Suprapubic skin (tissue), 4 donors: ENCODE measurements around the gene FUOM. TPM values are rescaled to one million over a fixed set of nuclear protein-coding genes. Genes with fewer than 3 reads are reported as not detected.
A peak's percentile ranks its signal among the peaks of the same experiment; 100 is the strongest.

ENCODE experiments used
- DNase-seq, 2 donors: peaks; one replicate each; pipeline ENCODE4 v3.0.0-alpha.2; 2019; ENCODE audit warnings: low spot score in 2 of 2
- H3K27ac ChIP-seq: fragments of 200-600 bp; sonication (generic); one replicate; pipeline ENCODE4 v1.5.1; 2019
- H3K27me3 ChIP-seq: fragments of 200-600 bp; sonication (generic); one replicate; pipeline ENCODE4 v1.5.1; 2019
- H3K36me3 ChIP-seq: fragments of 200-600 bp; sonication (generic); one replicate; pipeline ENCODE4 v1.5.1; 2019
- H3K4me1 ChIP-seq: fragments of 200-600 bp; sonication (generic); one replicate; pipeline ENCODE4 v1.5.1; 2019
- H3K4me3 ChIP-seq: fragments of 200-600 bp; sonication (generic); one replicate; pipeline ENCODE4 v1.5.1; 2019; ENCODE audit warnings: mild to moderate bottlenecking
- H3K9me3 ChIP-seq: fragments of 200-600 bp; sonication (generic); one replicate; pipeline ENCODE4 v1.5.1; 2019
- CTCF ChIP-seq, 2 donors: fragments of 200-600 bp in 1 of 2; fragments of 450-650 bp in 1 of 2; sonication (generic) in 1 of 2; IDR thresholded peaks; one replicate each; pipeline ENCODE4 v1.5.1; 2016 to 2019; ENCODE audit warnings: antibody characterized with exemption in 2 of 2, mild to moderate bottlenecking in 1 of 2, moderate library complexity in 1 of 2
- EP300 ChIP-seq: sonication (generic); formaldehyde crosslinking; IDR thresholded peaks from one replicate; pipeline ENCODE4 v1.6.1; 2017; ENCODE audit warnings: antibody characterized with exemption
- POLR2A ChIP-seq, 2 donors: fragments of 450-650 bp; IDR thresholded peaks; one replicate each; pipeline ENCODE4 v1.6.1; 2017; ENCODE audit warnings: antibody characterized with exemption in 2 of 2, mild to moderate bottlenecking in 2 of 2, moderate library complexity in 2 of 2
- POLR2AphosphoS5 ChIP-seq, 3 donors: sonication (generic); formaldehyde crosslinking; IDR thresholded peaks; one replicate each; pipeline ENCODE4 v1.6.1; 2017; ENCODE audit warnings: antibody characterized with exemption in 3 of 3
- WGBS: methylation state at CpG from one replicate; pipeline ENCODE4 v1.1.5; 2018; 5-methylcytosine and 5-hydroxymethylcytosine counted together
- total RNA-seq, 4 donors: library from RNA; depleted of rRNA; stranded (reverse); fragments of >200 nt; gene quantifications; one replicate each; pipeline ENCODE4 v1.1.0, GENCODE V29; 2016

Gene FUOM
- total RNA-seq, 4 donors from 2014 or later: 7.8 to 13.8 (median 11.7) TPM

DNA sequence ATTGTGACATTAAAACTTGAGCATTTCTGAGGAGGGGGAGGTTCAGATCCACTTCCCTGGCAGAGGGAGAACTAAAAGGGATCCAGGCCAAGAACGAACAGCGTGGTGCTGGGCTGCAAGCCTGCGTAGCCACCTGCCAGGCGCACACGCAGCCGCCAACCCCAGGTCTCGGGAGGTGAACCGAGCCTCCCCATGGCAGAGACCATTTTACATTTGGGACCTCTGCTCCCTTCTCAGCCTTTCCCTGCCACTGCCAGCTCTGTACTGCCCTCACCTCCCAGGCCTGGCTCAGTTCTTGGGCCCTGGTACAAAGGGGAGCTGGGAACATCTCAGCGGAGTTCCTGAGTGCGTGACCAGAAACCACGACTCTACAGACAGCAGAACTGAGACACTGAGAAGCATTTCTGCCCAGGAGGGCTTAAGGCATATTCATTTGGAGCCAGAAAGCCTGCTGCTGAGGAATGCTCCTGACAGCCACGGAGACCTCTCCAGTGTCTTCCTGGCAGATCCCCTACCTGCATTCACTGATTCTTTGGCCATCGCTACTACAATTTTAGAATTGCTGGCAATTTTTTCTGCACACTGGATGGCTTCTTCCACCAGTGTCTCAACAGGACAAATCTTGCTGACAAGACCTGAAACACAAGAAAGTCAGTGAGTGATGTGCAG lies 7.8 kb upstream of the FUOM start:
- H3K27ac ChIP-seq: peak overlapping the region; percentile 56

GRCh38 chr10:133364645-133365431 lies 7.0 kb upstream of the FUOM start:
- no peak for TF ChIP-seq CTCF (IDR thresholded peaks at IDR 0.05)
- TF ChIP-seq POLR2AphosphoS5 (IDR thresholded peaks at IDR 0.05): no peak
- TF ChIP-seq EP300: no peak
- no peak for TF ChIP-seq POLR2A (IDR thresholded peaks at IDR 0.05)
- Histone ChIP-seq H3K9me3 (no peaks in the 10 kb centered on the region), H3K4me1 (peaks cover 16% of the 10 kb centered on the region), H3K27ac (peak overlapping the region; percentile 56), H3K27me3 (no peaks in the 10 kb centered on the region), H3K4me3 (no peak overlapping the region), H3K36me3 (peaks cover 68% of the 10 kb centered on the region)
- DNase-seq: peak in 1 of 2 donors; percentile 70
- WGBS: 54% methylated on average over 26 of the region's 29 CpGs

More for the DNA sequence above, 7.8 kb upstream of the FUOM start:
- no peaks in the 10 kb centered on the region for H3K9me3 ChIP-seq
- no peak for TF ChIP-seq CTCF (IDR thresholded peaks at IDR 0.05)
- TF ChIP-seq POLR2A (IDR thresholded peaks at IDR 0.05): no peak
- TF ChIP-seq POLR2AphosphoS5 (IDR thresholded peaks at IDR 0.05): no peak
- TF ChIP-seq EP300: no peak
- H3K36me3 ChIP-seq: peaks cover 75% of the 10 kb centered on the region
- H3K27me3 ChIP-seq: no peaks in the 10 kb centered on the region
- no peak overlapping the region for H3K4me3 ChIP-seq
- H3K4me1 ChIP-seq: peaks cover 10% of the 10 kb centered on the region
- 76% methylated on average over 5 of the region's 13 CpGs for whole genome bisulfite sequencing
- DNase-seq: peak in 1 of 2 donors; percentile 60

GRCh38 chr10:133362846-133363245 lies 5.0 kb upstream of the FUOM start:
- Histone ChIP-seq H3K27me3 (no peaks in the 10 kb centered on the region), H3K27ac (no peak overlapping the region), H3K36me3 (peaks cover 48% of the 10 kb centered on the region), H3K9me3 (no peaks in the 10 kb centered on the region), H3K4me3 (no peak overlapping the region), H3K4me1 (peaks cover 20% of the 10 kb centered on the region)
- TF ChIP-seq CTCF (IDR thresholded peaks at IDR 0.05) (no peak), POLR2A (IDR thresholded peaks at IDR 0.05) (no peak), POLR2AphosphoS5 (IDR thresholded peaks at IDR 0.05) (no peak), EP300 (no peak)
- 97% methylated on average over 10 of the region's 13 CpGs for WGBS
- DNase-seq: peak in 1 of 2 donors; percentile 52

- peak in 1 of 2 donors; percentile 48 for DNase-seq
- no peaks in the 10 kb centered on the region for H3K27me3 ChIP-seq
- no peak overlapping the region for H3K4me3 ChIP-seq
- TF ChIP-seq EP300: no peak
- H3K9me3 ChIP-seq: no peaks in the 10 kb centered on the region
- WGBS: 82% methylated on average over 18 of the region's 18 CpGs
- peaks cover 45% of the 10 kb centered on the region for H3K36me3 ChIP-seq
- no peak overlapping the region for H3K27ac ChIP-seq
- peaks cover 29% of the 10 kb centered on the region for H3K4me1 ChIP-seq
Observed at GRCh38 chr10:133361773-133362441, 4.1 kb upstream of the FUOM start.

DNA sequence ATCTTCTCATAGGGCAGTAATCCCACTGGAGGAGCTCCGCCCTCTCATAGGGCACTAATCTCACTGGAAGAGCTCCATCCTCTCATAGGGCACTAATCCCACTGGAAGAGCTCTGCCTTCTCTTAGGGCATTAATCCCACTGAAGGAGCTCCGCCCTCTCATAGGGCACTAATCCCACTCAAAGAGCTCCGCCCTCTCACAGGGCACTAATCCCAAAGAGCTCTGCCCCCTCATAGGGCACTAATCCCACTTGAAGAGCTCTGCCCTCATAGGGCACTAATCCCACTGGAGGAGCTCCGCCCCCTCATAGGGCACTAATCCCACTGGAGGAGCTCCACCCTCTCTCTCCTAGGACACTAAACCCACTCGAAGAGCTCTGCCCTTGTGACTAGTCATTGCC lies 3.4 kb upstream of the FUOM start:
- Histone ChIP-seq H3K36me3 (peaks cover 38% of the 10 kb centered on the region), H3K4me1 (peaks cover 36% of the 10 kb centered on the region), H3K9me3 (no peaks in the 10 kb centered on the region), H3K27ac (no peak overlapping the region), H3K27me3 (no peaks in the 10 kb centered on the region), H3K4me3 (no peak overlapping the region)
- no peak for DNase-seq
- WGBS: 91% methylated on average over 5 of the region's 5 CpGs
- TF ChIP-seq EP300 (no peak), POLR2AphosphoS5 (IDR thresholded peaks at IDR 0.05) (no peak), CTCF (IDR thresholded peaks at IDR 0.05) (no peak), POLR2A (IDR thresholded peaks at IDR 0.05) (no peak)
